Upper lobe of left lung (tissue), 6 donors: ENCODE results near the gene ZSCAN25. TPM values are rescaled to one million over a fixed set of nuclear protein-coding genes. Genes with fewer than 3 reads are reported as not detected.

ENCODE experiments used
- ATAC-seq, 2 donors: fragments of 200-7000 bp; cut with Tn5 transposase; one replicate each; pipeline ENCODE4 v1.9.1; 2022; ENCODE audit warnings: mild to moderate bottlenecking in 2 of 2, moderate library complexity in 2 of 2; ENCODE audit not compliant: low FRiP score in 2 of 2
- DNase-seq, 2 donors: peaks; one replicate each; pipeline ENCODE4 v3.0.0-alpha.2; 2019 to 2020
- H3K27ac ChIP-seq, 4 donors: fragments of 200-600 bp; sonication (generic); one replicate each; pipeline ENCODE4 v1.5.1; 2016 to 2019
- H3K27me3 ChIP-seq, 4 donors: fragments of 200-600 bp; sonication (generic); one replicate each; pipeline ENCODE4 v1.5.1; 2017 to 2019
- H3K36me3 ChIP-seq, 4 donors: fragments of 200-600 bp; sonication (generic); one replicate each; pipeline ENCODE4 v1.5.1; 2016 to 2019
- H3K4me1 ChIP-seq, 4 donors: fragments of 200-600 bp; sonication (generic); one replicate each; pipeline ENCODE4 v1.5.1; 2018 to 2019
- H3K4me3 ChIP-seq, 4 donors: fragments of 200-600 bp; sonication (generic); one replicate each; pipeline ENCODE4 v1.5.1; 2017 to 2019; ENCODE audit warnings: mild to moderate bottlenecking in 2 of 4, moderate library complexity in 1 of 4
- H3K9me3 ChIP-seq, 4 donors: fragments of 200-600 bp; sonication (generic); one replicate each; pipeline ENCODE4 v1.5.1; 2018 to 2019
- CTCF ChIP-seq, 6 experiments: fragments of 450-650 bp in 4 of 6; fragments of 200-600 bp in 2 of 6; sonication (generic) in 2 of 6; IDR thresholded peaks; one replicate each; pipeline ENCODE4 v1.5.1; 2016 to 2019; ENCODE audit warnings: antibody characterized with exemption in 6 of 6
- EP300 ChIP-seq, 4 donors: sonication (generic); formaldehyde crosslinking; IDR thresholded peaks; one replicate each; pipeline ENCODE4 v1.5.1; 2017; ENCODE audit warnings: antibody characterized with exemption in 4 of 4, control low read depth in 2 of 4
- POLR2A ChIP-seq, 4 donors: fragments of 450-650 bp; IDR thresholded peaks; one replicate each; pipeline ENCODE4 v1.5.1; 2016 to 2017; ENCODE audit warnings: antibody characterized with exemption in 4 of 4, mild to moderate bottlenecking in 2 of 4
- POLR2AphosphoS5 ChIP-seq, 2 donors: sonication (generic); formaldehyde crosslinking; IDR thresholded peaks; one replicate each; pipeline ENCODE4 v1.5.1; 2017; ENCODE audit warnings: antibody characterized with exemption in 2 of 2
- WGBS, 2 donors: methylation state at CpG; one replicate each; pipeline ENCODE4 v1.1.5; 2017 to 2018; 5-methylcytosine and 5-hydroxymethylcytosine counted together
- total RNA-seq, 6 donors: library from RNA; depleted of rRNA in 4 of 6; stranded (reverse); fragments of >200 nt in 4 of 6; gene quantifications; one replicate each; pipeline versions ENCODE4 v1.1.0 to v1.2.1, GENCODE V29; 2016 to 2021
- donor health status: DM: no; HTN: no; CAD: no; lungs with moderate emphysema.
- donor health status: DM: no; HTN: yes; CAD: no; lungs with severe emphysema.

The ZSCAN25 gene
- total RNA-seq, 6 donors from 2014 or later, result 16.4 to 54.5 (median 18.2) TPM

- Histone ChIP-seq H3K27me3 (no peaks in the 10 kb centered on the region), H3K4me1 (peaks cover 0 to 16% (median 7%) of the 10 kb centered on the region in 4 donors), H3K27ac (no peak overlapping the region), H3K9me3 (no peaks in the 10 kb centered on the region), H3K36me3 (peaks cover 53 to 100% (median 96%) of the 10 kb centered on the region in 4 donors), H3K4me3 (no peak overlapping the region)
- DNase-seq (no peak), ATAC-seq (no peak)
- WGBS, 2 donors, result 87 to 91% methylated on average over 5 of the region's 5 CpGs
- TF ChIP-seq CTCF (IDR thresholded peaks at IDR 0.05) (no peak), EP300 (IDR thresholded peaks at IDR 0.05) (no peak), POLR2AphosphoS5 (IDR thresholded peaks at IDR 0.05) (no peak), POLR2A (IDR thresholded peaks at IDR 0.05) (no peak)
Measured at GRCh38 chr7:99625321-99625720, 8.6 kb downstream of the ZSCAN25 start.

GRCh38 chr7:99625961-99626360 lies 9.2 kb downstream of the ZSCAN25 start:
- no peak for ATAC-seq
- Histone ChIP-seq H3K27me3 (no peaks in the 10 kb centered on the region), H3K27ac (no peak overlapping the region), H3K4me3 (no peak overlapping the region), H3K9me3 (no peaks in the 10 kb centered on the region), H3K36me3 (peaks cover 59 to 100% (median 95%) of the 10 kb centered on the region in 4 donors), H3K4me1 (peaks cover 0 to 16% (median 7%) of the 10 kb centered on the region in 4 donors)
- no peak for DNase-seq
- 87 to 91% methylated on average over 4 of the region's 4 CpGs for WGBS, 2 donors
- TF ChIP-seq POLR2AphosphoS5 (IDR thresholded peaks at IDR 0.05), result no peak
- no peak for TF ChIP-seq POLR2A (IDR thresholded peaks at IDR 0.05)
- TF ChIP-seq EP300 (IDR thresholded peaks at IDR 0.05), result no peak
- TF ChIP-seq CTCF (IDR thresholded peaks at IDR 0.05), result no peak

- no peak for DNase-seq
- TF ChIP-seq CTCF (IDR thresholded peaks at IDR 0.05) (no peak), POLR2AphosphoS5 (IDR thresholded peaks at IDR 0.05) (no peak), EP300 (IDR thresholded peaks at IDR 0.05) (no peak), POLR2A (IDR thresholded peaks at IDR 0.05) (no peak)
- peaks cover 0 to 16% (median 7%) of the 10 kb centered on the region in 4 donors for H3K4me1 ChIP-seq
- H3K27ac ChIP-seq, result no peak overlapping the region
- no peak for ATAC-seq
- no peaks in the 10 kb centered on the region for H3K27me3 ChIP-seq
- WGBS, 2 donors, result 84 to 88% methylated on average over 1 of the region's 1 CpG
- peaks cover 59 to 99% (median 90%) of the 10 kb centered on the region in 4 donors for H3K36me3 ChIP-seq
- H3K4me3 ChIP-seq, result no peak overlapping the region
- no peaks in the 10 kb centered on the region for H3K9me3 ChIP-seq
Measured at GRCh38 chr7:99626661-99627060, 9.9 kb downstream of the ZSCAN25 start.

GRCh38 chr7:99627513-99627912 lies 10.8 kb downstream of the ZSCAN25 start:
- no peak for DNase-seq
- H3K27ac ChIP-seq, result no peak overlapping the region
- no peaks in the 10 kb centered on the region for H3K27me3 ChIP-seq
- ATAC-seq, result no peak
- H3K36me3 ChIP-seq, result peaks cover 55 to 97% (median 82%) of the 10 kb centered on the region in 4 donors
- H3K4me3 ChIP-seq, result no peak overlapping the region
- no peak for TF ChIP-seq CTCF (IDR thresholded peaks at IDR 0.05)
- no peak for TF ChIP-seq POLR2AphosphoS5 (IDR thresholded peaks at IDR 0.05)
- no peak for TF ChIP-seq EP300 (IDR thresholded peaks at IDR 0.05)
- TF ChIP-seq POLR2A (IDR thresholded peaks at IDR 0.05), result no peak
- WGBS, 2 donors, result 96% methylated on average over 11 of the region's 11 CpGs
- H3K9me3 ChIP-seq, result no peaks in the 10 kb centered on the region
- peaks cover 0 to 16% (median 7%) of the 10 kb centered on the region in 4 donors for H3K4me1 ChIP-seq
